ENCODE measurements around the gene PCID2.

PCID2 gene

GRCh38 chr13:113148940-113149503 lies 59.4 kb downstream of the PCID2 start:
- peak in 1 of 5 donors; percentile 6 for DNase-seq

- no peak for DNase-seq
Measured at GRCh38 chr13:113148407-113148806, 60.1 kb downstream of the PCID2 start.

GRCh38 chr13:113147206-113147605 lies 61.3 kb downstream of the PCID2 start:
- no peak for DNase-seq

- DNase-seq = no peak
Measured at GRCh38 chr13:113146750-113147149, 61.7 kb downstream of the PCID2 start.

- no peak for DNase-seq
Measured at GRCh38 chr13:113145911-113146598, 62.4 kb downstream of the PCID2 start.

GRCh38 chr13:113145496-113145895 lies 63.0 kb downstream of the PCID2 start:
- DNase-seq = no peak

- no peak for DNase-seq
Measured at GRCh38 chr13:113144255-113144629, 64.2 kb downstream of the PCID2 start.

- no peak for DNase-seq
Measured at GRCh38 chr13:113143466-113144254, 64.8 kb downstream of the PCID2 start.

- no peak for DNase-seq
Measured at GRCh38 chr13:113142876-113143275, 65.6 kb downstream of the PCID2 start.

- no peak for DNase-seq
Measured at GRCh38 chr13:113141601-113141970, 66.9 kb downstream of the PCID2 start.

GRCh38 chr13:113140677-113141600 lies 67.5 kb downstream of the PCID2 start:
- no peak for DNase-seq

GRCh38 chr13:113139577-113139976 lies 68.9 kb downstream of the PCID2 start:
- no peak for DNase-seq

- no peak for DNase-seq
Measured at GRCh38 chr13:113138792-113139551, 69.5 kb downstream of the PCID2 start.

- no peak for DNase-seq
Measured at GRCh38 chr13:113137691-113138298, 70.7 kb downstream of the PCID2 start.

GRCh38 chr13:113135281-113135760 lies 73.1 kb downstream of the PCID2 start:
- DNase-seq = no peak

GRCh38 chr13:113129921-113130750 lies 78.3 kb downstream of the PCID2 start:
- DNase-seq = peak in 1 of 5 donors; percentile 22

GRCh38 chr13:113129480-113129879 lies 79.0 kb downstream of the PCID2 start:
- DNase-seq = no peak

All from T-helper 1 cell (primary cell).